Ovary (tissue), 3 donors: ENCODE results near the gene CLEC16A.

Experiments
- CTCF ChIP-seq, 3 donors: fragments of 450-650 bp in 2 of 3; fragments of 200-600 bp in 1 of 3; IDR thresholded peaks; one replicate each; pipeline versions ENCODE4 v1.5.1 to v1.8.0; 2016 to 2022; ENCODE audit warnings: antibody characterized with exemption in 3 of 3, mild to moderate bottlenecking in 1 of 3
- EP300 ChIP-seq: sonication (generic); formaldehyde crosslinking; IDR thresholded peaks from one replicate; pipeline ENCODE4 v1.6.1; 2017; ENCODE audit warnings: antibody characterized with exemption
- POLR2A ChIP-seq: fragments of 450-650 bp; IDR thresholded peaks from one replicate; pipeline ENCODE4 v1.6.1; 2017; ENCODE audit warnings: antibody characterized with exemption, mild to moderate bottlenecking, moderate library complexity
- donor health status: DM: no; HTN: no; CAD: no.

- TF ChIP-seq CTCF (IDR thresholded peaks at IDR 0.05) (no peak), EP300 (no peak), POLR2A (no peak)
Measured at GRCh38 chr16:11201498-11202259, 257.3 kb downstream of the CLEC16A start.
